ENCODE measurements around the gene ADGRL4. TPM values are rescaled to one million over a fixed set of nuclear protein-coding genes. Genes with fewer than 3 reads are reported as not detected.

ADGRL4 gene
- total RNA-seq, 1 experiment from 2014 or later: not detected

- Histone ChIP-seq H3K4me3 (ENCODE audit: low read depth in 2 of 2, low read length in 2 of 2) (no peak overlapping the region), H3K27me3 (ENCODE audit: control insufficient read depth, insufficient read depth, low read length) (no peaks in the 10 kb centered on the region), H3K9me3 (ENCODE audit: control insufficient read depth, insufficient read depth, low read depth, low read length) (no peaks in the 10 kb centered on the region), H3K4me1 (ENCODE audit: control insufficient read depth, insufficient read depth, low read length) (no peaks in the 10 kb centered on the region), H3K27ac (ENCODE audit: low read length) (no peak overlapping the region), H3K36me3 (ENCODE audit: control insufficient read depth, insufficient read depth, low read length) (no peaks in the 10 kb centered on the region)
- BruUV-seq (replicated peaks): no TSS peak
- DNase-seq (ENCODE audit: low read depth, low spot score): no peak
- intact Hi-C loops (cut with micrococcal nuclease; ENCODE audit: unreplicated experiment) (no loop called here), in situ Hi-C loops (cut with HindIII; ENCODE audit: low pct_unique_long_range_greater_than_20kb, low sequenced_read_pairs) (no loop called here)
- no peak for ATAC-seq
- TF ChIP-seq TCF7L2 (IDR thresholded peaks at IDR 0.05; ENCODE audit: low read depth, low read length) (no peak), CTCF (IDR thresholded peaks at IDR 0.05) (no peak), POLR2AphosphoS5 (IDR thresholded peaks at IDR 0.05; ENCODE audit: low read depth, low read length) (no peak), SIN3A (IDR thresholded peaks at IDR 0.05; ENCODE audit: borderline replicate concordance, insufficient read depth, low read depth, low read length) (no peak), REST (IDR thresholded peaks at IDR 0.05; ENCODE audit: insufficient read depth in 1 of 2, low read depth in 2 of 2, low read length in 1 of 2) (no peak)
- CTCF ChIA-PET: interaction anchor here (0.6 kb wide), 1 partner anchor 154 kb away, joined by 3 read pairs; no protein-coding TSS in a partner anchor
- POLR2A ChIA-PET: no interaction called here
Measured at GRCh38 chr1:78892260-78892840, 114.2 kb downstream of the ADGRL4 start.

- BruUV-seq (replicated peaks): no TSS peak
Measured at GRCh38 chr1:78887458-78887857, 119.1 kb downstream of the ADGRL4 start.

More at GRCh38 chr1:78887458-78887857, 119.1 kb downstream of the ADGRL4 start:
- no peak overlapping the region for H3K4me3 ChIP-seq (ENCODE audit: low read depth in 2 of 2, low read length in 2 of 2)
- ChIA-PET CTCF (no interaction called here), POLR2A (no interaction called here)
- H3K36me3 ChIP-seq (ENCODE audit: control insufficient read depth, insufficient read depth, low read length): no peaks in the 10 kb centered on the region
- TF ChIP-seq REST (IDR thresholded peaks at IDR 0.05; ENCODE audit: insufficient read depth in 1 of 2, low read depth in 2 of 2, low read length in 1 of 2) (no peak), CTCF (IDR thresholded peaks at IDR 0.05) (no peak), POLR2AphosphoS5 (IDR thresholded peaks at IDR 0.05; ENCODE audit: low read depth, low read length) (no peak), TCF7L2 (IDR thresholded peaks at IDR 0.05; ENCODE audit: low read depth, low read length) (no peak), SIN3A (IDR thresholded peaks at IDR 0.05; ENCODE audit: borderline replicate concordance, insufficient read depth, low read depth, low read length) (no peak)
- no peaks in the 10 kb centered on the region for H3K9me3 ChIP-seq (ENCODE audit: control insufficient read depth, insufficient read depth, low read depth, low read length)
- ATAC-seq (no peak), DNase-seq (ENCODE audit: low read depth, low spot score) (no peak)
- no peak overlapping the region for H3K27ac ChIP-seq (ENCODE audit: low read length)
- in situ Hi-C loops (cut with HindIII; ENCODE audit: low pct_unique_long_range_greater_than_20kb, low sequenced_read_pairs) (no loop called here), intact Hi-C loops (cut with micrococcal nuclease; ENCODE audit: unreplicated experiment) (no loop called here)
- H3K4me1 ChIP-seq (ENCODE audit: control insufficient read depth, insufficient read depth, low read length): no peaks in the 10 kb centered on the region
- no peaks in the 10 kb centered on the region for H3K27me3 ChIP-seq (ENCODE audit: control insufficient read depth, insufficient read depth, low read length)
